HG03460 (cell line): ENCODE measurements around the gene KCNMB1.
"Not testable (repeated sequence)": the region's sequence is repeated elsewhere in the genome, so short reads cannot be mapped to it uniquely, and the experiment has no call there.

ENCODE experiments used
- ATAC-seq: cut with Tn5 transposase; IDR thresholded peaks from one replicate; pipeline ENCODE4 v1.9.1; 2021; ENCODE audit not compliant: unreplicated experiment

KCNMB1 gene

DNA sequence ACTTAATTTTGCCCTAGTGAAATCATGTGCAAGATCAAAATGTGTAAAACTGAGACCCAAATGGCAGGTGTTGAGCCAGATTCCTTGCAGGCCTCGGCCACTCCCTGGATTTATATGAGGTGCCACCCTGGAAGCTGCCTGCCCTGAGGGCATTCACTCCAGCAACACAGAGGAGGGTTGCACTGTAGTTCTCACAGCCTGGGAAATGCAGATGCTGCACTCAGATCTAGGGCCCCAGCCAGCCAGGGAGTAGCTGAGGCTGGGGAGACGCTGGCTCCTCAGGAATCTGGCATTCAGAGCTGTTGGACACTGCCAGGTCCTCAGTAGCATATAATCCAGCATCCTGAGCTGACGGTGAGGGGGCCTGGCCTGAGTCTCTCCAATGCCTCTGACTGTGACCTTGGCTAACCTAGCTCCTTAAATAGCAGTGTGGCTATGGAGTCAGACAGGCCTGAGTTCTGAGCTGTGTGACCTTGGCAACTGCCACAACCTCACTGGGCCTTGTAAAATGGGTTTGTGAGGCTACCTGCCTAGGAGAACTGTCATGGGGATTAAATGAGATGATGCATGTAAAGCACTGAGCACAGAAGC lies 8.7 kb downstream of the KCNMB1 start:
- ATAC-seq, result no peak

DNA sequence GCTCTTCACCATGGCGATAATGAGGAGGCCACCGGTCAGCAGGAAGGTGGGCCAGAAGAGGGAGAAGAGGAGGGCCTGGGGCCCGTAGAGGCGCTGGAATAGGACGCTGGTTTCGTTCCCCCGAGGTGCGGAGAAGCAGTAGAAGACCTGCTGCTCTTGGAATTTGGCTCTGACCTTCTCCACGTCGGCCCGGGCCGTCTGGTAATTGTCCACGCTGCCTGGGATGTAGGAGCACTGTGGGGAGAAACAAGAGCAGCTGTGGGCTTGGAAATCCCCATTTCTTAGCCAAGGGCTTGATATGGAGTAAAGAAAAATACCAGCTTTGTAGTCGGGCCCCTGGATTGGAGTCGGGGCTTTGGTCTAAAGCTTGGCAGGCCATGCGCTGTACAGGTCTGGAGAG lies 10.4 kb downstream of the KCNMB1 start:
- ATAC-seq, result no peak

DNA sequence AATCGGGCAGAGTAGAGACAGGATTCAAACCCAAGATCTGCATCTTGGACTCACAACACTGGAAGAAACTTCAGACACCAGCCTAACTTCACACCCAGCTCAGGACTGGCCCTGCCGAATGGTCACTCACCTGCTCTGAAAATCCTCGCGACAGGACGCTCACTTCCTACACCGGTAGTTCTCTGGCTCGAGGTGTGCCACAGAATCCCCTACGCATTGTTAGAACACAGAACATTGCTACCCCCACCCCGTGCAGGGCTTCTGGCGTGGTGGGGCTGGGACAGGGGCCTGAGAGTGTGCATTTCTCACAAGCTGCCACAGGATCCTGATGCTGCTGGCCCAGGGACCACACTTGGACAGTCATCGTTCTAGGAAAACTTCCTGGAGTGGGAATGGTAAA lies 12.1 kb downstream of the KCNMB1 start:
- no peak for ATAC-seq

DNA sequence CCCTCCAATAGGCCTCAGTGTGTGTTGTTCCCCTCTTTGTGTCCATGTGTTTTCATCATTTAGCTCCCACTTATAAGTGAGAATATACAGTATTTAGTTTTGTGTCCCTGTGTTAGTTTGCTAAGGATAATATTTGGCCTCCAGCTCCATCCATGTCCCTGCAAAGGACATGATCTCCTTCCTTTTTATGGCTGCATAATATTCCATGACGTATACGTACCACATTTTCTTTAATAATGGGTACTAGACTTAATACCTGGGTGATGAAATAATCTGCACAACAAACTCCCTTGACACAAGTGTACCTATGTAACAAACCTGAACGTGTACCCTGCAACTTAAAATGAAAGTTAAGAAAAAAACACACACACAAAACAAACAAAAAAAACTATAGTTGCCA lies 12.6 kb downstream of the KCNMB1 start:
- ATAC-seq, result not testable (repeated sequence)

DNA sequence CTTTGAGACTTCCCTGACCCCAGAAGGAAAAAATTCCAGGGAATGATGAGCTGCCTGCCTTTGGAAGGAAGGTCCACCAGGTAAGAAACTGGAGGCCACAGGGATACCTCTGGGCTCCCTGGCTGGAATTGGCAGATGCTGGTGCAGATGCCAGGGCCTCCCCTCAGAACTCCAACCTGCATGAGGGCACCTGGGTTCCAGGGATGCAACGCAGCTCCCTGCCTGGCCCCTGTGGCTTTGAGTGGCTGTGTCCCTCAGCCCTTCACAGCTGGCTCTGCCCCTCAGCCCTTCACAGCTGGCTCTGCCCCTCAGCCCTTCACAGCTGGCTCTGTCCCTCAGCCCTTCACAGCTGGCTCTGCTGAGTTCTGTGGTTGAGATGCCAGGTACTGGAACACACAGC lies 13.9 kb downstream of the KCNMB1 start:
- no peak for ATAC-seq

DNA sequence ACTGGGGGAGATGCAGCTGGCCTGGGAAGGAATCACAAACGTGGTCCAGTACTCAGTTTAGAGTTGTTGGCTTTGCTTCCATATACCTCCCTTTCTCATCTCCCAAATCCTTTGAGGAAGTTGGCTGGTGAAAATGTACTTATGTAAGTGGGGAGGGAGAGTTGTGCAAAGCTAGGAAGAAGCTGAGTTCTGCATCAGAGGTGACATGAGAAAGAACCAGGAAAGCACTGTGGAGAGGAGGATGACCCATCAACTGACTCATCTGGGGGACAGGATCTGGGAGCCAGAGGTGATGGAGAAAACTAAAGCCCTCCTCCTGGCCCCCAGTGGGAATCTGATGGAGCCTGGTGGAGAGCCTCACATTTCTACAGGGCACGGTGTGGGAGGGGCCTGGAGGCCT lies 16.2 kb downstream of the KCNMB1 start:
- no peak for ATAC-seq

DNA sequence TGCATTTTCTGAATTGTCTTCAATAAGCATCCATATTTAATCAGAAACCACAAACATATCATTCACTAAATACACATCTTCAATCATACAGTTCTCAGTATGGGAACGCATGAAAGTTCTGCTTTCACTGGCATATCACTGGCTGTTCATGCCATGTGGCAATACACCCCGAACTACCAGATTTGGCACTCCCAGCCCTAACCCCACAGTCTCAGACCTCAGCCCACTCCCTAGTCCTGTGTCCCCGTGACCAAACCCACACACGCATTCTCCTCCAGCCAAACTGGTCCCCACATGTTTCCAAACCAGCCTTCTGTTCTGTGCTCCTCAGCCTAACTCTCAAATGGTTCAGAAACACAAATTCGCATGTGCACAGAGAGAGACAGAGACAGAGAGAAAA lies 20.6 kb downstream of the KCNMB1 start:
- ATAC-seq, result no peak

DNA sequence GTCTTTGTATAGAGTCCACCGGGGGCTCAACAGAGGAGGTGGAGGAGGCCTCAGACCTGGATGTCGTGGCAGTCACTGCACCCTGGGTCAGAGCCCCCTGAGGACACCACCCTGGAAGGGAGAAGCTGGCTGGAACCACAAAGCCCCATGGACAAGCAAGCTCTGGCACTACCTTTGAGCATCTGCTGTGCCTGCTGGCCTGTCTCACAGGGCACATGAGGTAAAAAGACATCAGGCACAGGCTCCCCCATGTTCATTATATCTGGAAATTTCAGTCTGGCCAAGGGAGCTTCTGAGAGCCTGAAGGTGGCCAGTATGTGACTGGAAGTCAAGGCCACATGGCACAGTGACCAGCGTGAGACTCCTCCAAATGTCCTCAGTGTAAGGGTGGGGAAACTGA lies 22.9 kb downstream of the KCNMB1 start:
- no peak for ATAC-seq

DNA sequence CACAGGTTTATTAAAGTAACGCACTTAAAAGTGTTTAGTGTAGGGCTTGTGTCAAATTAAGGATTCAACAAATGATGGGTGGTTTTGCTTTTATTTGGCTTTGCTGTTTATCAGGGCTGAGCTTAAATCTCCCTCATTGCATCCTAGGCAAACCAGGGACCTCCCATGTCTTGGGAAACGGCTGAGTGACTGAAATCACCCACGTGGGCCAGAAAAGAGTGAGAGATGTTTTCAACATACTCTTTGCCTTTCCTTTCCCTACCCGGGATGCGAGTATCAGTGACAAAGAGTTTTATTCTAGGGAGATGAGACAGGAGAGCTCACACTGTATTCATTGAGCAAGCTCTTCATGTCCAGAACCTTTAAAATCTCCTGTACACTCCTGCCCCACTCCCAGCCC lies 23.3 kb downstream of the KCNMB1 start:
- no peak for ATAC-seq

DNA sequence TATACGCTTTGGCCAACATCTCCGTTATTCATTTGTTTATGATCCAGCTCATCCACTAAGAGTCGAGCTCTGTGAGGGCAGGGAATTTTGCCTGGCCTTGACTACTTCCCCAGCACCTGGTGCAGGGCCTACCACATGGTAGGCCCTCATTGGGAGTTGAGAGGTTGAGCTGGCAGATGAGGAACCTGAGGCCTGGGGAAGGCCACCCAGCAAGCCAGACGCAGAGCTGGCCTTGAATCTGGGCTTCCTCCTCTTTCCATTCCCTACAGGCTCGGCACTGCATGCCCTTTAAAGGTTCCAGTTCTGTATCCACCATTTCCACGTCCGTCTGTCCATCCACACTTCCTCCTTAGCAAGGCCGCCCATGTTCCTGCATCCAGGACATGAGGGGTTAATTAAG lies 24.2 kb downstream of the KCNMB1 start:
- ATAC-seq, result no peak

DNA sequence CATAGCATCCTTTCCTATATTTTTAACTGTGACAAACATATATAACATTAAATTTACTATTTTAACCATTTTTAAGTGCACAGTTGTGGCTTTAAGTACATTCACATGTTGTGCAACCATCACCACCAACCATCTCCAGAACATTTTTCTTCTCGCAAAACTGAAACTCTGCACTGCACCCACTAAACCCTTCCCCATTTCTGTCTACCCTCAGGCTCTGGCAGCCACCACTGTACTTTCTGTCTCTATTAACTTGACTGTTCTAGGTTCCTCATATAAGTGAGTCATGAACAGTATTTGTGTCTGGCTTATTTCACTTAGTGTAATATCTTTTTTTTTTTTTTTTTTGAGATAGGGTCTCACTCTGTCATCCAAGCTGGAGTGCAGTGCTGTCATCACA lies 25.5 kb downstream of the KCNMB1 start:
- no peak for ATAC-seq

DNA sequence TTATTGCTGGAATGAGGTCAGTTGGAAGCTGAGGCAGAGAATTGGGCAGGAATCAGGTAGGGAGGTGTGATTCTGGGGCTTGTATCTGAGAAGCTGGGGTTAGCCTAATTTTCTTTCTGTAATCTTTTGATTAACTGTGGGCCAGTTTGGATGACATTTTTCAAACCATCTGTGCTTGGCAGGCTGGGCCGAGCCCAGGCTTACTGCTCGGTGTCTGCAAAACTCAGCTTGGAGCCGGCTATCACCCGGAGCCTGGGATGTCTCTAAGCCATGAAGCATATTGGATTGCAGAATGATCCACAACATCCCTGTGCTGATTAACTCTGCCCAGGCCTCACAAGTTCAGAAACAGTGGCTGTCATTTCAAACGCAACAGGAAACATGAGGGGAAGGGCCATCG lies 26.5 kb downstream of the KCNMB1 start:
- no peak for ATAC-seq

DNA sequence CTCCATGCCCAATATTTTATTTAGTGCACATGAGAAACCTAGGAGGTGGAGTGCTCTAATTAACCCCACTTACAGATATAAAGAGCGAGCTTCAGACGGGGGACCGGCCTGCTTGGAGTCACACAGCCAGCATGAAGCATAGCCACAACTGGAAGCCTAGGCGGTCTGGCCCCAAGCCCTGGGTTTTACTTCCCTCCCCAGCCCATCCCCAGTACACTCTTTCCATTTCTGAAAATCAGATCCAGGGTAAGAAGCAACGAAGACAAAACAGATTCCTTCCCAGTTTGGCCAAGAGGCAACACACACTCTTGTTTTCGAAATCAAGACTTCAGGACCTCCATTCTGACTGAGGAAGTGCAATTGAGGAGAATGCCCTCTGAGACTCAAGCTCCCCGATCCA lies 27.1 kb downstream of the KCNMB1 start:
- ATAC-seq, result no peak

DNA sequence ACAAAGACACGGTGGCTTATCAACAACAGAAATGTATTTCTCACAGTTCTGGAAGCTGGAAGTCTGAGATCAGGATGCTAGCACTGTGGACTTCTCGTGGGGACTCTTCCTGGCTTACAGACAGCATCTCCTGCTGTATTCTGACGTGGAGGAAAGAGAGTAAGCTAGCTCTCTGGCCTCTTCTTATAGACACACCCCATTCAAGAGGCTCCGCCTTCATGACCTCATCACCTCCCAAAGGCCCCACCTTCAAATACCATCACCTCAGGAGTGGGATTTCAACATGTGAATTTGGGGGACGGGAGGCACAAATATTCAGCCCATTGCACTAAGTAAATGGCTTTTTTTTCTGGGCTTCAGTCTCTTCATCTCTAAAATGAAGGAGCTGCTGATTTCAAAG lies 27.6 kb downstream of the KCNMB1 start:
- no peak for ATAC-seq

DNA sequence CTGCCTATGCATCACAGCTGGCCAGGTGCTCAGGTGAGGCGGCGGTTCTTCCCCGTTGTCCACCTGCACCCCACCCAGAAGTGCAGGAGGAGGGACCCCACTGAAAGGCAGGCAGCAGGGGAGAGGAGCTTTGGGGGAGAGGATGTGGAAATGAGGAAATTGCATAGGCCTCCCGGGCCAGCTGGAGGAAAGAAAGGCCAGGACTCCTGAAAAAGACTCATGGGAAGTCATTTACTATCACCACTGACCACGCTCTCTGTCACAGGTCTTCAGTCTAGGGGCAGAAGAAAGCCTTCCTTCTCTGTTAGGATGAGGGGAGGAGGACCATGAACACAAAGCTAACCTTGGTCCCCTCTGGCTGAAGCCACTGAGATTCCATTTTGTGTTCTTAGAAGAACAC lies 28.1 kb downstream of the KCNMB1 start:
- ATAC-seq, result no peak

DNA sequence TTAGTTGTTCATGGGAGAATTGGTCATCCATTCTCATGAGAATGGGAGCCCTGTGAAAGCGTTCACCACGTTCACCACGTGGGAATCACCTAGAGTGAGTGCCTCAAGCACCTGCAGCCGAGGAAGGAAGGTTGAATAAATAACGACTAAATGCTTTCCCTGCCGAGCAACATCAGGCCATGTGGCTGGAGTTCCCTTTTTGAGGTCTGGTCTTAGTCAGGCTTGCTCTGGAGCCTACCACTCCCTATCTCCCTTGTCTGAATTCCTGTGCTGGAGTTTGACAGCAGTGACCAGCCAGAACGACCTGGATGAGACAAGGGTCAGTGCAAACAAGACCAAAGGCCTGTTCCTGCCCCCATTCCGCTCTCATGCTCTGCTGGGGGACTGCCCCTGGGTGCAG lies 28.5 kb downstream of the KCNMB1 start:
- no peak for ATAC-seq

DNA sequence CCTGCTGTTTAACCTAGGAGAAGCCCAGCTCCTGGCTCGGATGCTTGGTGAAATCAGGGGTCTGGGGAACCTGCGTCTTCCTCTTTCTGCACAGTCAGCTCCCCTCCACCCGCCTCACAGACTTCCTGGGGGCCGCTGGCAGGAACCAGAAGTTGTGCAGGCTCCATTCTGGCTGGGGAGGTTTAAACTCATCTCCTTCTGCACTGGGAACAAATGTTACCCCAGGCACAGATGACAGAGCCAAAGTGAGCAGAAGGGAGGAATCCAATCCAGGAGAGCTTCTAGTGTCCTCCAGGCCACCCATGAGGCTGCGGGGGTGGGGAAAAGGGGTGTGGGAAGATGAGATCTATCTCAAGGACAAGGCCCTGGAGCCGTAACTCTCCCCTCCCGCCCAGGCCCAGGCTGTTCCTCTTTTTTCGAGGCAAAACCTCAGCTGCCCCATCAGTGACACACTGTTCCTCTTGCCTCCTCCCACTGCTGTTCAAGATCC lies 31.2 kb downstream of the KCNMB1 start:
- ATAC-seq, result no peak

DNA sequence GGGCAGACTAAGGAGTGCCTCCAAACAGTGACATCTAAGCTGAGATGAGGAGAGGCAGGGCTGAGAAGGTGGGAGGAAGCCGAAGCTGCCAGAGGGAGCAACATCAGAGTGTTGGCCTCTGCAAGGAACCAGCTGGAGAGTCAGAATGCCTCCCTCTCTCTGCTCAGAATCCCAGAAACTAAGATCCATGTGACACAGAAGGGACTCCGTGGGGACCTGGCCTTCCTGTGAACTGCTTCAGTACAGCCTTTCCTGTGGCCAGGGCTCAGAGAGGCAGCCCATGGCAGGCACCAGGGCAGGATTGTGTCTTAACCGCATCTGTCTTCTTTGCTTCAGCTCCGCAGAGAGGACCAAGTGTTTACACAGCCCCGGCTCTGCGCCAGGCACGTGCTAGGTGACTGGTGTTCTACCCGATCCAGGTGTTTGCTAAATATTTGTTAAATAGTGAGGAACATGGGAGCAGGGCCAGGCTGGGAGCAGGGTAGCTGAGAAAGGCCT lies 33.5 kb downstream of the KCNMB1 start:
- ATAC-seq, result no peak

DNA sequence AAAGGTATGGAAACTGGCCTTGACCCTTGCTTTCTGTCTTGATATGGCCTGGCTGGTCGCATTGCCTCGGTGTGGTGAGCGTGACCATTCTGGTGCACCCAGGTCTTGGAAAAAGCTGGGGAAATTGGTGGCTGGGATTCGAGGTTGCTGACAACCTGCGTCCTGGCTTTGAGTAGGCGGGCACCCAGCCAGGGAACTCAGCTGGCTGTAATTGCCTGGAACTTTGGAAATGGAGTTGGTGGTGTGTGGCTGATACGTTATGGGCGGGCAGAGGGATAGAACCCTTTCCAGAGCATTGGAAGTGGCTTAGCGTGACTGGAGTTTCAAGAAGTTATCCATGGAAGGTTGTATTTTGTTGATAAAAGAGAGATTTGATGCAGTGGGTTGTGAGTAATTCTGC lies 35.2 kb downstream of the KCNMB1 start:
- no peak for ATAC-seq

DNA sequence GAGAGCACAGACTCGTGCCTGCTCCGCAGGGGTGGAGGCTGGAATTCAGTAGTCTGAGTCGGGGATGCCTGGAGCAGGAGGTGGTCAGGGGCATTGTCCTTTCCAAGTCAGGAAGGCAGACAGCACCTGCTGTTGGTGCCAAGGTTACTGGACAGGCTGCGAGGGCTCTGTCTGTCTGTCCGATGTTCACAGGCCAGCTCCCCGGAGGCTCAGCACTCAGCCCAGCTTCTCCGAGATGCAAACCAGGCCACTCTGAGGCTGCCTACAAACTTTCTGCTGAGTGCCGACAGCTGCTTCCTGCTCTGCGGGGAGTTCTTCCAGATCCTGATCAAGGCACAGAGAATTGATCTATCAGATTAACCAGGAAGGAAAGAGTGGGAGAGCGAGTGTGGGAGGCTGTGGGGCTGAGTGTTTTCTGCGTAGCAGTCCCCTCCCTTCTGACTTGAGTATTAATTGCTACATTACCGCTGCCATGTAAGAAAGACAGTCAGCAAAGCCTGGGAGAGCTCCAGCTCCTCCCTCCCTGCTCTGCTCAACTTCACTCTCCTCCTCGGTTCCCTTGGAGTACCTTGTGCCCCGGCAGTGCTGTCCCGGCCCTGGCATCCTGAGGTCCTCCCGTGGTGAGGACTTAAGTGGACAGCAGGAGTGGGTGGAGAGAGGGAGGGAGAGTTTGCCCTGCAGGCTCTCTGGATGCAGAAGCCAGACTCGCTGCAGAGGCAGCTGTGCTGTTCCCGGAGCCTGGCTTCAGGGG lies 36.0 kb downstream of the KCNMB1 start:
- ATAC-seq, result no peak

DNA sequence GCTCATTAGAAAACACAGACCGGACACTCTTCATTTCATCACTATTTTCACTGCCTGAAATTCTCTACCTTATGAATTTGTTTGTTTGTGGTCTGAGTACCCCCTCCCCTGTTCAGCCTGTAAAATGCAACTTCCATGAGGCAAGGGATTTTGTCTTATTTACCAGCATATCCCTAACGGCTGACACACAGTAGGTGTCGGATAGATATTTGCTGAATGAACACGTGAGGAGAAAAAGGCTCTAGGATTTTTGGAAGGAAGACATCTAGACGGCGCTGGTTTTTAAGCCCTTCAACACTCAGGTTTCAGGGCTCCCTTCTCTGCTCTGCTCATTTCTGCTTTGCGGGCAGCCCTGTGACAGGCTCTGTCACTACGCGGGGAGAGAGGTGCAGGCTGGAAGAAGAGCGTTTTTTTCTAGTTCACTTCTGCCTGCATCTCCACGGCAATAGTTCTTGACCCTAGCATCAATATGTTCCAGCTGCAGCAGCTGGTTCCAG lies 41.0 kb downstream of the KCNMB1 start:
- no peak for ATAC-seq

DNA sequence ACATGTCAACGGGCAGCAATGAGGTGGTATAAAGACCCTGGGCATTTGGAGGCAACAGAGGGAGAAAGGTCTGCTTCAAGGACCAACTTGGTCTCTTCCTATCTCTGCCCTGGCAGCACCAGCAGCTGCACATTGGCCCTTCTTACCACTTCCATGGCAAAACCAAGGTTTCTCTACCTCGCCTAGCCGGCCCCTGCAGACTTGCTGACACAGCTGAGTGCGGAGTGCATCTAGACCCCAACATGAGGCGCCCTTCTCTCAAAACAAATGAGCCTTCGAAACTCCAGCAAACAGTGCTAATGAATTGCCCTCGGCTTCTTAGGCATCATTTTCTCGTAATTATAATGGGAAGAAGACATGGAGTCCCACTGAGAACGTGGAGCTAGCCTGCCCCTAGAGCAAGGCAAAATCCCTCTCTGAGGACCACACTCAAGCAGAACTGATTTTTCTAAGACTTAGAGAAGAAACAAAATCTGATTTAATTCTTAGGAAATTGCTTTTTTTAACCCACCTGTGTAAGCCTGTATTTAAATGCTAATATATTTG lies 42.1 kb downstream of the KCNMB1 start:
- no peak for ATAC-seq
